HG03354 (cell line): Measurements from ENCODE around the gene RNF223.
"Not testable (repeated sequence)": the region's sequence is repeated elsewhere in the genome, so short reads cannot be mapped to it uniquely, and the experiment has no call there.

Experiments
- ATAC-seq: cut with Tn5 transposase; IDR thresholded peaks from one replicate; pipeline ENCODE4 v1.9.1; 2021; ENCODE audit warnings: mild to moderate bottlenecking; ENCODE audit not compliant: unreplicated experiment, poor library complexity, severe bottlenecking

Gene RNF223

DNA sequence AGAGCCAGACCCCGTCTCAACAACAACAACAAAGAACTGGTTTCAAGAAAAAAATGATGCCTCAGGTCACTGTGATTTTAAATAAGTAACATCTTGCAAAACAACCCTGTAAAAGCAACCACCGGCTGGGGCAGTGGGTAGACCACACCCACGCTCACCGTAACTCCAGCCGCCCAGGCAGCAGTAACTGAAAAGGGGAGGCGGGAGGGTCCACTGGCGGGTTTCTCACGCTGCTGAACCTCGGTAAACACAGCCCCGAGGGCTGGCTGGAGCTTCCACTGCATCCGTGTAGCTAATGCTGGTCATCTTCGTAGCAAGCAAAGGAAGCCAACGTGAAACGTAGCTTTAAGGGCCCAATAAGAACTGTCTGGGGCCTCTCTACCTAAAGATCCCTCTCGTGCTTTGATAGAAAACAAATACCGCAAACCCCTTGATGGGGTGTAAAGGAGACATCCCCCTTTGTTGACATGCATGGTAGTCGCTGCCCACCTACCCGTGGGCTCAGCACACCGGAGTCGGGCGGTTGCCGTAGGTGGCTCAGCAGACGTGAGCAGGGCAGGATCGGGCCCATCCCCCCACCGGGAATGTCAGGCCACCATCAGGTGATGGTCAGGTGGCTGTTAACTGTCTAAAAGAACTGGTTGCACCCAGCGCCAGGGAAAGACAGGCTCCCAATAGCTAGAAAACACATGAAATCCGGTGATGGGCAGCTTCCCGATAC is 37.6 kb upstream of the RNF223 start:
- no peak for ATAC-seq

DNA sequence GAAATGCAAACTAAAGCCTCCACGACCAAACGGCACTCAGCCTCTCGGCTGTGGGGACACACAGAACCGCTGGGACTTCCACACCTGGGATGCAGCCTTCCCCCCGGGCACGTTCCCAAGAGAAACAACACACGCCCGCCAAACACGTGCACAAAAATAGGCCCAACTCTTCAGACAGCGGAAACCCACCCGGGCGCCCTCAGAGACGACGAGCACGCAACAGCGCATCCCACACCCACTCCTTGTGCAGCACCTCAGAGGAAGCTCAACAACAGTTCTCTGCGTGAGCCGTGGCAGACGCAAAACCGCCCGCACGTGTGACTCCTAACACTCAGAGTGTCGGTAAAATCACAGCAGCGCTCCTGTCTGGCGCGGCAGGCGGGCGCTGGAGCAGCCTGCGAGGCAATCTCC is 36.5 kb upstream of the RNF223 start:
- ATAC-seq, result no peak

DNA sequence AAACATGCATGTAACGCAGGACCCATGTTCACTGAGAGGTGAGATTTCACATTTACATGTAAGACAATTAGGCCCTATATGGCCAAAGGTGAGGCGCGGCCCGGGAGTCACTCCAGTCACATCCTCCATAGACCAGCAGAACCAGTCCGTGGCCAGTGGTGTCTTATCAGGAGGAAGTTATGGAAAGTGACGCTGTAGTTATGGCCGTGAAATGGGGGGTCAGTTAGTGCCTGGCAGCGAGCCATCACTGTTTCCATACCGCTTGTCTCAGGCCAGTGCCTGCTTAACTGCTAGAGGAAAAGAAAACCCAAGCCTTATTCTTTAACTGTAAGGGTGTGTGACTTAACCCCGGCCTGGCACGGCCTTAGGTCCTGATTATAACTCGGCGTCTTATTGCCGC is 35.6 kb upstream of the RNF223 start:
- ATAC-seq, result no peak

DNA sequence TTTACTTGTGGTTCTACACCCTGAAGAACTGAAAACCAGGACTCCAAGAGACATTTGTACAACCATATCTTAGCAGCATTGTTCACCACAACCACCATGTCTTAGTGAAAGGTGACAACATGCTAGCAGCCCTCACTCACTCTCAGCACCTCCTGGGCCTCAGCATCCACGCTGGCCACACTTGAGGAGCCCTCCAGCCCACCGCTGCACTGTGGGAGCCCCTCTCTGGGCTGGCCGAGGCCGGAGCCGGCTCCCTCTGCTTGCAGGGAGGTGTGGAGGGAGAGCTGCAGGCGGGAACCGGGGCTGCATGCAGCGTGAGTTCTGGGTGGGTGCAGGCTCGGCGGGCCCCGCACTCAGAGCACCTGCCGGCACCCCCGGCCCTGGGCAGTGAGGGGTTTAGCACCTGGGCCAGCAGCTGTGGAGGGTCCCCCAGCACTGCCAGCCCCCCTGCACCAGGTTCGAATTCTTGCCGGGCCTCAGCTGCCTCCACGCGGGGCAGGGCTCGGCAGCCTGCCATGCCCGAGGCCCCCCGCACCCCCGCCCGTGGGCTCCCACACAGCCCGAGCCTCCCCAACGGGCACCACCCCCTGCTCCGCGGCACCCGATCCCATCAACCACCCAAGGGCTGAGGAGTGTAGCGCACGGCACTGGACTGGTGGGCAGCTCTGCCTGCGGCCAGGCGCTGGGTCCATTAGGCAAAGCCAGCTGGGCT is 32.6 kb upstream of the RNF223 start:
- no peak for ATAC-seq

DNA sequence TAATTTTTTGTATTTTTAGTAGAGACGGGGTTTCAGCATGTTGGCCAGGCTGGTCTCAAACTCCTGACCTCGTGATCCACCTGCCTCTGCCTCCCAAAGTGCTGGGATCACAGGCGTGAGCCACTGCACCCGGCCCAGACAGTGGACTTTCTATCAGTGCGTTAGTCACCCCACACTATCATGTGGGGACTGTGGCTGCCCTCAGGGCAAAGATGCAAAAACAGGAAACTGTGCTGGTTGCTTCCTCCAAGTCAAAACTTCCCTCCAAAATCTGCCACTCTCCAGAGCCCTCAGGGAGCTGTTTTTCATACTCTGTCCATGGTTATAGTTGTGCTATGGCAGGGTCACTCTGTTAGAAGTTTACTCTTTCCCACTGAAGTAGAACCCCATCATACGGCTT is 30.0 kb upstream of the RNF223 start:
- ATAC-seq, result not testable (repeated sequence)

DNA sequence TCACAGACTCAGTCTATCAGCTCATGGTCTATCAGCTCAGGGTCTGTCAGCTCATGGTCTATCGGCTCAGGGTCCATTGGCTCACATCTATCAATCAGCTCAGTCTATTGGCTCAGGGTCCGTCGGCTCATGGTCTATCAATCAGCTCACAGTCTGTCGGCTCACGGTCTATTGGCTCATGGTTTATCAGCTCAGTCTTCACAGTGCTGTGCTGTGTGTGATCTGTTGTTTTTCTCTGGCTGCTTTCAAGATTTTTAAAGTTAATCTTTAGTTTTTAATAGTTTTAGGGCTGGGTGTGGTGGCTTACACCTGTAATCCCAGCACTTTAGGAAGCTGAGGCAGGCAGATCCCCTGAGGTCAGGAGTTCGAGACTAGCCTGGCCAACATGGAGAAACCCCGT is 27.4 kb upstream of the RNF223 start:
- no peak for ATAC-seq

DNA sequence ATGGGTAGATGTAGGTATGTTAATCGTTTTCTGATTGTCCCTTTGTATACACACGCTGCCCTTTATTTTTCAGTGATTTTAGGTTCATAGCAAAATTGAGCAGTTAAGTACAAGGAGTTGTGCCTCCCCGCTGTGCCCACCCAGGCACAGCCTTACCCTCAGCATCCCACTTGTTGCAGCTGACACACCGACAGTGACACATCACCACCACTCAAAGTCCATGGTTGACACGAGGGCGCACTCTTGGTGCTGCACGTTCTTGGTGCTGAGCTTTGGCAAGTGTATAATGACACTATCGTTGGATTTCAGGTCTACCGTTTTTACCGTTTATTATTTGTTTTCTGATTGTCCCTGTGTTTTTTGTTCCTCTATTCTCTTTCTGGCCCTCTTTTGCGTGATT is 26.2 kb upstream of the RNF223 start:
- ATAC-seq, result no peak

DNA sequence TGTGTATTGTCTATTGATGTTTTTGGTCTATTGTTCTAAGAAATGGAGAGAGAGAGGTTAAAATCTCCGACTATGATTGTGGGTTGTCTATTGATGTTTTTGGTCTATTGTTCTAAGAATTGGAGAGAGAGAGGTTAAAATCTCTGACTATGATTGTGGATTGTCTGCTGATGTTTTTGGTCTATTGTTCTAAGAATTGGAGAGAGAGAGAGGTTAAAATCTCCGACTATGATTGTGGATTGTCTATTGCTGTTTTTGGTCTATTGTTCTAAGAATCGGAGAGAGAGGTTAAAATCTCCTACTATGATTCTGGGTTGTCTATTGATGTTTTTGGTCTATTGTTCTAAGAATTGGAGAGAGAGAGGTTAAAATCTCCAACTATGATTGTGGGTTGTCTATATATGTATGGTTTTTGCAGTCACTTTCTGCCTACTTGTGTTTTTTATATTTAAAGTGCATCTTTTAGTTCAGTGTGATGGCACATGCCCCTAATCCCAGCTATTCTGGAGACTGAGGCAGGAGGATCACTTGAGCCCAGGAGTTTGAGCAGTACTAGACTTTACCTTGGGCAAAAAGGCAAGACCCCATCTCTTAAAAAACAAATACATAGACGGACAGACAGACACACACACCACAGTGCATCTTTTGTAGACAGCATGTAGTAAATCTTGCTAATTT is 25.5 kb upstream of the RNF223 start:
- ATAC-seq, result no peak

DNA sequence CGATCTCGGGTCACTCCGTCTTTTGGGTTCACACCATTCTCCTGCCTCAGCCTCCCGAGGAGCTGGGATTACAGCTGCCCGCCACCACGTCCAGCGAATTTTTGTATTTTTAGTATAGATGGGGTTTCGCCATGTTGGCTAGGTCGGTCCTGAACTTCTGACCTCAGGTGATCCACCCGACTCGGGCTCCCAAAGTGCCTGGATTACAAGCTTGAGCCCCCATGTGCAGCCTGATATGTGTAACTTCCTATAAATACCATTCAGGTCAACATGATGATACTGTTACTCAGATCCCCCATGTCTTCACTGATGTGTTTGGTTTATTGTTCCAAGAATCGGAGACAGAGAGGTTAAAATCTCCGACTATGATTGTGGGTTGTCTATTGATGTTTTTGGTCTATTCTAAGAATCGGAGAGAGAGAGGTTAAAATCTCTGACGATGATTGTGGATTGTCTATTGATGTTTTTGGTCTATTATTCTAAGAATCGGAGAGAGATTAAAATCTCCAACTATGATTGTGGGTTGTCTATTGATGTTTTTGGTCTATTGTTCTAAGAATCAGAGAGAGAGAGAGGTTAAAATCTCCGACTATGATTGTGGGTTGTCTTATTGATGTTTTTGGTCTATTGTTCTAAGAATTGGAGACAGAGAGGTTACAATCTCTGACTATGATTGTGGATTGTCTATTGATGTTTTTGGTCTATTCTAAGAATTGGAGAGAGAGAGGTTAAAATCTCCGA is 24.7 kb upstream of the RNF223 start:
- no peak for ATAC-seq

DNA sequence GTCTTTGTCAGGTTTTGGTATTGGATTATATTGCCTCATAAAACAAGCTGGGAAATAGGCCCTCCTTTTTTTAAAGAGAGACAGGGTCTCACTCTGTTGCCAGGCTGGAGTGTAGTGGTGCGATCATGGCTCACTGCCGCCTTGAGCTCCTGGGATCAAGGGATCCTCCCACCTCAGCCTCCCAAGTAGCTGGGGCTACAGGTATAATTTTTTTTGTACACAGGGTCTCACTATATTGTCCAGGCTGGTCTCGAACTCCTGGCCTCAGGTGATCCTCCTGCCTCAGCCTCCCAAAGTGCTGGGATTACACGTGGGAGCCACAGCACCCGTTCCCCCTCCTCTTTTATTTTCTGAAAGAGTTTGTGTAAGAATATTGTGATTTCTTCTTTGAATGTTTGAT is 22.0 kb upstream of the RNF223 start:
- ATAC-seq, result not testable (repeated sequence)

DNA sequence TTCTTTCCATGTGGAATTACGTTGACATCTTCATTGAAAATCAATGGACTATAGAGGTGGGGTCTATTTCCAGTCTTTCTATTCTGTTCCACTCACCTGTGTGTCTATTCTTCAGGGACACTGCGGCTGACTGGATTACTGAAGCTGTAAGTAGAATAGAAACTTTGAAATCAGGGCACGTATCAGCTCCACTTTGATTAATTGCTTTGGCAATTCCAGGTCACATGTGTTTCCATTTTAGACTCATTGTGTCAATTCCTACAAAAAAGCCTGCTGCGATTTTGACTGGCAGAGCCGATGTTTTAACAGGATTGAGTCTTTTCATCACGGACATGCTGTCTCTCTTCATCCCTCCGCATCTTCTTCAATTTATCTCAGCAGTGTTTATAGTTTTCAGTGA is 20.9 kb upstream of the RNF223 start:
- ATAC-seq, result no peak

DNA sequence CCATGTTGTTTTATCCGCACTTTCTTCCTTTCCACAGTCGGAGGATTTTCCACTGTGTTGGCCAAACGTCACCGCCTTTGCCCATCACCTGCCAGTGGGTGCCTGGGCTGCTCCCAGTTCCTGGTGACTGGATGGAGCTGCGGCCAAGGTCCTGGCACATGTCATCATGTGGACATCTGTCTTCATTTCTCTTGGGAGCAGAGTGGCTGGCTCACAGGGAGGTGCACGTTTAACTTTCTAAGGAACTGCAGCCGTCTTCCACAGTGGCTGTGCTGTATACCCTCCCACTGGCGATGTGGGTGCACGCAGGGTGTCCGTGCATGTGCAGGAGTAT is 19.5 kb upstream of the RNF223 start:
- ATAC-seq, result no peak

DNA sequence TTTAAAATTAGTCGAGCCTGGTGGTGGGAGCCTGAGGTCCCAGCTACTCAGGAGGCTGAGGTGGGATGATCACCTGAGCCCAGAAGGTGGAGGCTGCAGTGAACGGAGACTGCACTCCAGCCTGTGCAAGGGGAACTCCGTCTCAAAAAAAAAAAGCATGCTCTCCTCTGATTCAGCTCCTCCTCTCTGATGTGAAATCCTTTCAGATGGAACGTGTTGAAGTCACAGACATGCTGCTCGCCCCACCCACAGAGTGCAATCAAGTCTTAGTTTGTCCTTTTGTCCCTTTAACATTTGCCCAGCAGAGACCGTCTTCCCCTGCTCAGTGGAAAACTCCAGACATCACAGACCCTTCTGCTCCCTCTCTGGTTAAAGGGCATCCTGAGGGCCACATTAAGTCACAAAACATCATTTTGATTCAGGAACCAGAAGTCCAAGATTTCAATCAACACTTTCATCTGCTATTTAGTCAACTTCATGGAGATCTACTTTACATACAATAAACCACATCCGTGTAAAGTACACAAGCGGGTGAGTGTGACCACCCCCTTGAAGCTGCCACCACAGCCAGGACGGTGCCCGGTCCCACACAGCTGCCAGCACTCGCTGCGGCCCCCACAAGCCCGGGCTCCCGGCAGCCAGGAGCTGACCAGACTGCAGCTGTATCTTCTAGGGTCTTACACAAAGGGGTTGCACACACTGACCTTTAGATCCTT is 18.9 kb upstream of the RNF223 start:
- no peak for ATAC-seq

DNA sequence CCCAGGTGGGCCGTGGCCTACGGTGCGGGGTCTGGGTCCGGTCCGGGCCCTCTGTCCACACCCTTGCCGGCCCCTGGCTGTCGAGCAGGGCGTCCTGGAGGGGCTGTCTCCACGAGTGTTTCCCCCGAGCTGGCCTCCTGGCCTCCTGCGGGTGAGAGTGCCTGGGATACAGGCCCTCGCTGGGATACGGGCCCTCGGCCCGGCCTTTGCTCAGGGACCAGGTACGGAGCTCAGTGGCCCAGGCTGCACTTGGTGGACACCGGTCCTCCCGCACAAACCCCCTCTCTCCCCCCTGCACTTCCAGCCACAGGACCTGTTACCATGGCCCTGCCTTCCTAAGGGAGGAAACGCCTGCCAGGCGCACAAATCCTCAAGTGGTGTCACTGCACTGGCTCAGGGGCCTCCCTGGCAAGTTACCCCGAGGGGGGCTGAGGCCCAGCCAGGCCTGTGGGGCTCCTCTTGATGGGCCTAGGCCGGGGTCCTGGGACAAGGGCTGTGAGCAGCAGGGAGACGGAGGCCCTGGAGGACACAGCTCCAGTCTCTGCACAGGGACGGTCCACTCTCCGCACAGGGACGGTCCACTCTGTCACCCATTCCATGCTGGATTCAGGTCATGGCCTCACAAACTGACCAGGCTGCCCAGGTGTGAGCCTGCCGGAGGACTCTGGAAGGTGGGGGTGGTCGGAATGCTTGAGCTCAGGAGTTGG is 18.2 kb upstream of the RNF223 start:
- ATAC-seq, result no peak

DNA sequence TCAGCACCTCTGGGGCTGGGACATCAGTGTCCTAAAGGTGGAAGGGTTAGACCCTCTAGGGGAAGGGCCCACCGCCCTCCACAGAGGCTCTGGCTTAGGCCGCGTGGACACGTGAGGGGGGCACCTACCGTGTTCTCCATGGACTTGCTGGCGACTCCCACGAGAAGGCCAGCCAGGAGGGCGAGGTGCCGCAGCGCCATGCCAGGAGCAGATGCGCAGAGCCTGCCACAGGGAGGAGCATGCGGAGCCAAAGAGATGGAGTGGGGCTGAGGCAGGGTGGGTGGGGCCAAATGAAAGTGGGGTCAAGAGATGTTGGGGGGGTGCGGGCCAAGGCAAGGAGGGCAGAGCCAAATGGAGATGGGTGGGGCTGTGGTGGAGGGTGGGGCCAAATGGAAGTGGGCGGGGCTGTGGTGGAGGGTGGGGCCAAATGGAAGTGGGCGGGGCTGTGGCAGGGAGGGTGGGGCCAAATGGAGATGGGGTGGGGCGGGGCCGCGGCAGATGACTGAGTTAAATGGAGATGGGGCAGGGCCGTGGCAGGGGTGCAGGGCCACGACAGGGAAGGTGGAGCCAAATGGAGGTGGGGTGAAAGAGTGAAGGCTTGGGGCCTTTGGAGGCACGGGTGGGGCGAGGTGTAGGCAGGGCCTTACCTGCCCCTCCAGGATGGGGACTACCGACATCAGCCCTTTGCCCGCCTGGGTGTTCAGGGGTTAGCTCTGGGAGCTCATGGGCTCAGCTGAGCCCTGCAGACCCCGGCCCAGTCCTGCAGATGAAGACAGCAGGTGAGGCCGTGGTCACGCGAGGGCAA is 17.4 kb upstream of the RNF223 start:
- ATAC-seq, result no peak

DNA sequence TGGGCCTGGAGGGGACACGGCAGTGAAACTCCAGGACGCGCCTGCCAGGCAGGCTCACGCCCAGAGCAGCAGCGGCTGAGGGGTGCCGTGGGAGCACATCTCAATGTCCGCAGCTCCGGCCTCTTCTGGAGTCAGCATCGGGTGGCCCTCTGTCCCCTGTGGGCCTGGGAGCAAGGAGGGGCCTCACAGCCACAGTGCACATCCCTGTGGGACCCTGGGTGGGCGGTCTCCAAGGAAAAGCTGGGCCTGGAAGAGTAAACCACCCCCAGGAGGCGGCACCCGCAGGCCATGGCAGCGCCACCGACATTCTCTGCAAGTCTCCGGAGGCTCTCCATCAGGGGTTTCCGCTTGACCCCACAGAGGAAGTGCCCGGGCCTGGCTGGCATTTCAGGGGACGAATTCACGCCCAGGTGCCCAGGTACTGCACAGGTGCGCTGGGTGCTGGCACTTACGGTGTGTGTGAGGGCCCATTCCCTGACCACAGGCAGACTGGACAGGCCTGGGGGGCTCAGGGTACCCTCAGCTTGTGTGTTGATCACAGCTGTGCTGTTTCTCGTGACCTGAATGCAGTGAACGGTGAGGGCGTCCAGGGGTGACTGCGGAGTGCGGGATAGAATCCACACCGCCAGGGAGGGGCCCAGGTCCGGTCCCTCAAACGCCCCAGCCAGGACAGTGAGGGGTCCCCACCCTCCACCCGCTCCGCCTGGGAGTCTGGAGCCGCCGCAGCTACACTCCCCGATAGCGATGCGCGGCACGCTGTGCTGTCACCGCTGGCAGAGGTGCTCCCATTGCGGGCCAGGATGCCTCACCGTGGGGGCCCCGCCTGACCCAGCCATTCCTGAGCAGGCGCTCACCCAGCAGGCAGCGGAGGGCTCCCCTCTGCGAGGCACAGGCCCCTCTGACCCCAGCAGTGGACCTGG is 16.6 kb upstream of the RNF223 start:
- ATAC-seq, result no peak

DNA sequence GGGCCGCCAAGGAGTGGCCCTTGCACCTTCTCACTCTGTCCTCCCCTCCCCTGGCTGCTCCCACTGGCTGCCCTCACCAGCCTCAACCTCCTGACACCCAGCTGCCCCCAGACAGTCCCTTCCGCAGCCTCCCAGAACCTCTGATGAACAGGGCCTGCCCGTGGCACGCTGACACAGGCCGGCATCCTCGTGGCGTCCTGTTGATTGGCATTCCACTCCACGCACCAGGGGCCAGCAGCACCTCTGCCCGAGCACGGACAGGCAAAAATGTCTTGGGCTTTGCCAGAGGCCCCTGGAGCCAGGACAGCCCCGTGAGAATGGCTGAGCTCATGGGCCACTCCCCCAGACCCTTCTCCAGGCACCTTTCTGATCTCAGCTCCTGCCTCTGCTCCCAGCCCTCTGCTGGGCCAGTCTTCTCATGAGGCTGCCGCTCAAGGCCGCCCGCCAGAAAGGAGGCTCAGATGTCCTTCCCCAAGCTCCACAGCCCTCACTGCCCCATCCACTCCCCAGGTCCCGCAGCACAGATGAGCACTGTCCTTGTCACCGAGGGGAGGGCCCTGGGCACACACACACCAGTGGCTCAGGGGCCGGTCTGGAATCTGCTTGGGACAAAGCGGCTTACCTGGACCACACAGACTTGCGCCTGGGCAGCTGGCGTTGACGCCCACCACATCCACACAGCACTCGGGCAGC is 15.8 kb upstream of the RNF223 start:
- ATAC-seq, result no peak
